CD14-positive monocyte (primary cell): ENCODE measurements around the gene VSTM2L. TPM values are rescaled to one million over a fixed set of nuclear protein-coding genes. Genes with fewer than 3 reads are reported as not detected.

Experiments
- DNase-seq, 3 donors: peaks; one replicate each; pipeline ENCODE4 v3.0.0-alpha.2; 2011 to 2022
- H2AFZ ChIP-seq: 2 replicates; pipeline ENCODE4 v1.6.0; 2012; ENCODE audit warnings: mild to moderate bottlenecking, low read depth, low read length, inconsistent platforms; ENCODE audit not compliant: insufficient read depth, poor library complexity, severe bottlenecking
- H3K27ac ChIP-seq, 2 donors: 1 replicate in 1 of 2; 2 replicates in 1 of 2; pipeline ENCODE4 v1.5.1; 2012 to 2013; ENCODE audit warnings: low read length in 2 of 2, control low read depth in 1 of 2, inconsistent platforms in 1 of 2, low read depth in 1 of 2, mild to moderate bottlenecking in 1 of 2
- H3K27me3 ChIP-seq, 2 donors: one replicate each; pipeline versions ENCODE4 v1.6.0 to v1.6.1; 2011 to 2013; ENCODE audit warnings: low read length in 2 of 2; ENCODE audit not compliant: control insufficient read depth in 2 of 2, insufficient read depth in 2 of 2
- H3K36me3 ChIP-seq, 2 donors: replicated peaks in 1 of 2; 1 replicate in 1 of 2; 2 replicates in 1 of 2; pipeline versions ENCODE4 v1.5.1 to v1.6.1; 2012 to 2013; ENCODE audit warnings: low read length in 2 of 2, control low read depth in 1 of 2, inconsistent platforms in 1 of 2, mild to moderate bottlenecking in 1 of 2; ENCODE audit not compliant: insufficient read depth in 2 of 2, control insufficient read depth in 1 of 2
- H3K4me1 ChIP-seq, 2 donors: 1 replicate in 1 of 2; 2 replicates in 1 of 2; pipeline versions ENCODE4 v1.5.1 to v1.6.1; 2012 to 2013; ENCODE audit warnings: low read length in 2 of 2, control low read depth in 1 of 2, inconsistent platforms in 1 of 2, mild to moderate bottlenecking in 1 of 2, moderate library complexity in 1 of 2; ENCODE audit not compliant: insufficient read depth in 2 of 2, control insufficient read depth in 1 of 2
- H3K4me2 ChIP-seq: replicated peaks from 2 replicates; pipeline ENCODE3; 2012; ENCODE audit warnings: low read length, moderate library complexity, mild to moderate bottlenecking; ENCODE audit not compliant: poor library complexity, severe bottlenecking; ENCODE audit errors: extremely low read depth
- H3K4me3 ChIP-seq, 3 experiments: fragments of 200-600 bp in 1 of 3; sonication (generic) in 1 of 3; replicated peaks in 1 of 3; 1 replicate in 2 of 3; 2 replicates in 1 of 3; pipeline ENCODE4 v1.5.1; 2011 to 2013; ENCODE audit warnings: low read length in 3 of 3, mild to moderate bottlenecking in 3 of 3, control low read depth in 2 of 3, low read depth in 2 of 3, inconsistent platforms in 1 of 3, moderate library complexity in 1 of 3
- H3K79me2 ChIP-seq: 2 replicates; pipeline ENCODE4 v1.6.0; 2012; ENCODE audit warnings: mild to moderate bottlenecking, control low read depth, inconsistent platforms, low read length, moderate library complexity; ENCODE audit not compliant: insufficient read depth
- H3K9ac ChIP-seq: 2 replicates; pipeline ENCODE4 v1.6.0; 2017; ENCODE audit warnings: low read length, mild to moderate bottlenecking; ENCODE audit not compliant: insufficient read depth, poor library complexity, severe bottlenecking
- H3K9me3 ChIP-seq, 2 donors: replicated peaks in 1 of 2; 1 replicate in 1 of 2; 2 replicates in 1 of 2; pipeline versions ENCODE4 v1.5.1 to v1.6.1; 2012 to 2013; ENCODE audit warnings: low read length in 2 of 2, control low read depth in 1 of 2; ENCODE audit not compliant: control insufficient read depth in 1 of 2, insufficient read depth in 1 of 2
- H4K20me1 ChIP-seq: 2 replicates; pipeline ENCODE4 v1.6.0; 2012; ENCODE audit warnings: mild to moderate bottlenecking, low read length, control low read depth, moderate library complexity; ENCODE audit not compliant: insufficient read depth
- H3K27ac Mint-ChIP-seq, 7 donors: one replicate each; pipeline ENCODE4 v1.8.0; 2020; ENCODE audit warnings: mild to moderate bottlenecking in 7 of 7, mixed read lengths in 7 of 7, moderate library complexity in 6 of 7, inconsistent platforms in 2 of 7
- H3K27me3 Mint-ChIP-seq, 3 donors: one replicate each; pipeline ENCODE4 v1.8.0; 2021 to 2022; ENCODE audit warnings: low read depth in 3 of 3, mild to moderate bottlenecking in 3 of 3, mixed read lengths in 3 of 3, moderate library complexity in 3 of 3, inconsistent platforms in 1 of 3
- H3K36me3 Mint-ChIP-seq, 2 donors: one replicate each; pipeline ENCODE4 v1.8.0; 2020; ENCODE audit warnings: mixed read lengths in 2 of 2, inconsistent platforms in 1 of 2, mild to moderate bottlenecking in 1 of 2
- H3K4me1 Mint-ChIP-seq: one replicate; pipeline ENCODE4 v1.8.0; 2020; ENCODE audit warnings: mild to moderate bottlenecking, mixed read lengths
- H3K4me3 Mint-ChIP-seq, 2 donors: one replicate each; pipeline ENCODE4 v1.8.0; 2020; ENCODE audit warnings: mild to moderate bottlenecking in 2 of 2, mixed read lengths in 2 of 2, moderate library complexity in 1 of 2
- H3K9me3 Mint-ChIP-seq, 7 donors: one replicate each; pipeline ENCODE4 v1.8.0; 2020 to 2022; ENCODE audit warnings: mixed read lengths in 7 of 7, mild to moderate bottlenecking in 6 of 7, moderate library complexity in 6 of 7, inconsistent platforms in 2 of 7
- WGBS: methylation state at CpG from one replicate; pipeline ENCODE4 v1.1.5; 2013; ENCODE audit warnings: missing lambda C conversion rate; ENCODE audit not compliant: insufficient coverage; 5-methylcytosine and 5-hydroxymethylcytosine counted together
- intact Hi-C, 2 donors: fragments of 100-400 bp; cut with micrococcal nuclease; formaldehyde crosslinking; loops; one replicate each; pipeline versions ENCODE4 v1.15.0 to v1.15.1; 2023
- polyA plus RNA-seq, 3 donors: library from polyadenylated mRNA; depleted of rRNA in 1 of 3; unstranded in 2 of 3; stranded (reverse) in 1 of 3; fragments of 300-500 nt in 2 of 3; fragments of >200 nt in 1 of 3; fragmentation: Illumina TruSeq in 2 of 3; gene quantifications; 1 replicate in 2 of 3; 2 replicates in 1 of 3; pipeline ENCODE4 v1.2.3, GENCODE V29; 2012 to 2021
- TF ChIP-seq, protein P1 (sequence below): fragments of 200-600 bp; IDR thresholded peaks from one replicate; pipeline ENCODE4 v1.8.0; 2022; ENCODE audit warnings: antibody characterized with exemption, mild to moderate bottlenecking

VSTM2L gene
- polyA plus RNA-seq, 3 donors: not detected

- Histone ChIP-seq H3K79me2 (no peaks in the 10 kb centered on the region), H3K9ac (no peak overlapping the region), H3K9me3 (no peaks in the 10 kb centered on the region), H3K27me3 (no peaks in the 10 kb centered on the region), H3K4me1 (no peaks in the 10 kb centered on the region), H2AFZ (no peak overlapping the region), H3K4me2 (no peak overlapping the region), H3K36me3 (no peaks in the 10 kb centered on the region), H4K20me1 (no peaks in the 10 kb centered on the region), H3K27ac (no peak overlapping the region), H3K4me3 (no peak overlapping the region)
- no peaks in the 10 kb centered on the region for H3K4me1 Mint-ChIP-seq
- H3K27me3 Mint-ChIP-seq: peaks cover 2 to 10% (median 7%) of the 10 kb centered on the region in 3 donors
- H3K27ac Mint-ChIP-seq: no peak overlapping the region
- H3K4me3 Mint-ChIP-seq: no peak overlapping the region
- H3K9me3 Mint-ChIP-seq: no peaks in the 10 kb centered on the region
- WGBS: 66% methylated on average over 6 of the region's 7 CpGs
- intact Hi-C loops: no loop called here
- TF ChIP-seq, protein P1, sequence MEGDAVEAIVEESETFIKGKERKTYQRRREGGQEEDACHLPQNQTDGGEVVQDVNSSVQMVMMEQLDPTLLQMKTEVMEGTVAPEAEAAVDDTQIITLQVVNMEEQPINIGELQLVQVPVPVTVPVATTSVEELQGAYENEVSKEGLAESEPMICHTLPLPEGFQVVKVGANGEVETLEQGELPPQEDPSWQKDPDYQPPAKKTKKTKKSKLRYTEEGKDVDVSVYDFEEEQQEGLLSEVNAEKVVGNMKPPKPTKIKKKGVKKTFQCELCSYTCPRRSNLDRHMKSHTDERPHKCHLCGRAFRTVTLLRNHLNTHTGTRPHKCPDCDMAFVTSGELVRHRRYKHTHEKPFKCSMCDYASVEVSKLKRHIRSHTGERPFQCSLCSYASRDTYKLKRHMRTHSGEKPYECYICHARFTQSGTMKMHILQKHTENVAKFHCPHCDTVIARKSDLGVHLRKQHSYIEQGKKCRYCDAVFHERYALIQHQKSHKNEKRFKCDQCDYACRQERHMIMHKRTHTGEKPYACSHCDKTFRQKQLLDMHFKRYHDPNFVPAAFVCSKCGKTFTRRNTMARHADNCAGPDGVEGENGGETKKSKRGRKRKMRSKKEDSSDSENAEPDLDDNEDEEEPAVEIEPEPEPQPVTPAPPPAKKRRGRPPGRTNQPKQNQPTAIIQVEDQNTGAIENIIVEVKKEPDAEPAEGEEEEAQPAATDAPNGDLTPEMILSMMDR: no peak
- H3K36me3 Mint-ChIP-seq: no peaks in the 10 kb centered on the region
- DNase-seq: no peak
Measured at GRCh38 chr20:37935435-37935834, 32.5 kb downstream of the VSTM2L start.

DNA sequence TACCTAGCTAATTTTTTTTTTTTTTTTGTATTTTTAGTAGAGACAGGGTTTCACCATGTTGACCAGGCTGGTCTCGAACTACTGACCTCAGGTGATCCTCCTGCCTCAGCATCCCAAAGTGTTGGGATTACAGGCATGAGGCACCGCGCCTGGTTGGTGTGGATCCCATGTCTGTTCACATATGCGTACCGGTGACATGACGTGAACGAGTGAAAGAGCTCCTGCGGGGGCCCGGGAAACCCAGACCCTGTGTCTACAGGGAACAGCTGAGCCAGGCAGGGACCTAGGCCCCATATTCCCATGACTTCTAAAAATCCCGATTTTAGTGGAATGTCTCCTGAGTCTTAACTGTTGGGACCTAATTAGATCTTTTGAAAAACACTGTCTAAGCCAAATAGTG, 33.1 kb downstream of the VSTM2L start:
- Mint-ChIP-seq H3K4me3 (no peak overlapping the region), H3K27me3 (peaks cover 2 to 7% (median 6%) of the 10 kb centered on the region in 3 donors), H3K36me3 (no peaks in the 10 kb centered on the region), H3K9me3 (no peaks in the 10 kb centered on the region), H3K27ac (no peak overlapping the region), H3K4me1 (no peaks in the 10 kb centered on the region)
- H4K20me1 ChIP-seq: no peaks in the 10 kb centered on the region
- no peak overlapping the region for H3K27ac ChIP-seq
- intact Hi-C loops: no loop called here
- H2AFZ ChIP-seq: no peak overlapping the region
- no peak for DNase-seq
- TF ChIP-seq, protein P1: no peak
- no peaks in the 10 kb centered on the region for H3K9me3 ChIP-seq
- H3K4me1 ChIP-seq: no peaks in the 10 kb centered on the region
- WGBS: 94% methylated on average over 10 of the region's 10 CpGs
- no peak overlapping the region for H3K4me3 ChIP-seq
- H3K27me3 ChIP-seq: no peaks in the 10 kb centered on the region
- H3K9ac ChIP-seq: no peak overlapping the region
- H3K4me2 ChIP-seq: no peak overlapping the region
- no peaks in the 10 kb centered on the region for H3K36me3 ChIP-seq
- no peaks in the 10 kb centered on the region for H3K79me2 ChIP-seq
